HL-60 (cell line): Measurements from ENCODE around the gene PARP15.
"Not testable (repeated sequence)": the region's sequence is repeated elsewhere in the genome, so short reads cannot be mapped to it uniquely, and the experiment has no call there.

Experiments used
- DNase-seq, 2 experiments: peaks; one replicate each; pipeline ENCODE4 v3.0.0-alpha.2; 2010 to 2020; ENCODE audit warnings: low read depth in 1 of 2, low spot score in 1 of 2
- H3K27ac ChIP-seq: fragments of 250-450 bp; sonication (Bioruptor Pico); replicated peaks from 2 replicates; pipeline ENCODE4 v1.5.1; 2020; ENCODE audit warnings: mild to moderate bottlenecking, moderate library complexity
- H3K27me3 ChIP-seq: fragments of 250-450 bp; sonication (Bioruptor Pico); 2 replicates; pipeline ENCODE4 v1.5.1; 2021; ENCODE audit warnings: mild to moderate bottlenecking, moderate library complexity; ENCODE audit not compliant: insufficient read depth, poor library complexity, severe bottlenecking
- H3K4me3 ChIP-seq: replicated peaks from 2 replicates; pipeline ENCODE4 v1.5.1; 2011; ENCODE audit warnings: mild to moderate bottlenecking, control low read depth, low read length; ENCODE audit not compliant: insufficient read depth
- CTCF ChIP-seq: IDR thresholded peaks from one replicate; pipeline ENCODE4 v1.5.1; 2011; ENCODE audit warnings: low read length, control low read depth, inconsistent platforms; ENCODE audit not compliant: insufficient read depth
- GABPA ChIP-seq: IDR thresholded peaks from 2 replicates; pipeline ENCODE4 v1.6.1; 2012; ENCODE audit warnings: low read depth
- POLR2AphosphoS5 ChIP-seq: IDR thresholded peaks from 2 replicates; pipeline ENCODE4 v1.6.1; 2012; ENCODE audit warnings: low read depth
- SPI1 ChIP-seq: IDR thresholded peaks from 2 replicates; pipeline ENCODE4 v1.6.1; 2012; ENCODE audit warnings: low read depth, mild to moderate bottlenecking, borderline replicate concordance
- TF ChIP-seq, protein P1 (sequence below): IDR thresholded peaks from 2 replicates; pipeline ENCODE4 v1.6.1; 2012; ENCODE audit warnings: low read depth; ENCODE audit not compliant: insufficient replicate concordance

PARP15 gene

DNA sequence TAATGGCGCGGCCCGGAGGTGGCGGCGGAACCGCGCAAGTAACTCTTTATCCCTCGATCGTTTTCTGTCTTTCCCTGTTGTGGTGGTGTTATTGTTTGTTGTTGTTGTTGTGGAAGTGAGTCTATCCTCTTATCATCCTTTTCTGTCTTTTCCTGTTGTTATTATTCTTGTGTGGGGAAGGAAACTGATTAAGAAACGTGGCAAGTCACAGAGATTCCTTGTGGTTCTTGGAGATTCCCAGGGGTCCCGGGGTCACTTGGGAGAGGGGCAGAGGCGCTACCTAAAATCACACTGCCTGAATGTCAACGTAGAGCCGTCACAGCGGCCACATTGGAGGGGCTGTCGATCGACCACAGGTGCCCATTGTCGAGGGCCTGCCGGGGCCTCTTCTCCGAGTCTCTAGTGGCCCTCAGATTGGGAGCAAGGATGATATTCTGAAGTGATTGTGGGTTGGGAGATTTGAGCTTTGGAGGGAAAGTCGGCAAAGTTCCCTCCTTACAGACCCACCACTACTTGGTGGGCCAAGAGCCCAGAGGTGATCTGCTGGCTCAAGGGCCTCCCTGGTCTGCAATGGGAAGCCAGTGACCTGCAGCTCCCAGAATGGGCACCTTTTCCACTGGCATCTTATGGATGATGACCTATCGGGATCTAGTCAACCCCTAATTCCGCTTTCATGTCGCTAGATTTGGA lies 104.0 kb downstream of the PARP15 start:
- H3K4me3 ChIP-seq: peak overlapping the region; percentile 93
- no peak for DNase-seq
- TF ChIP-seq, protein P1, sequence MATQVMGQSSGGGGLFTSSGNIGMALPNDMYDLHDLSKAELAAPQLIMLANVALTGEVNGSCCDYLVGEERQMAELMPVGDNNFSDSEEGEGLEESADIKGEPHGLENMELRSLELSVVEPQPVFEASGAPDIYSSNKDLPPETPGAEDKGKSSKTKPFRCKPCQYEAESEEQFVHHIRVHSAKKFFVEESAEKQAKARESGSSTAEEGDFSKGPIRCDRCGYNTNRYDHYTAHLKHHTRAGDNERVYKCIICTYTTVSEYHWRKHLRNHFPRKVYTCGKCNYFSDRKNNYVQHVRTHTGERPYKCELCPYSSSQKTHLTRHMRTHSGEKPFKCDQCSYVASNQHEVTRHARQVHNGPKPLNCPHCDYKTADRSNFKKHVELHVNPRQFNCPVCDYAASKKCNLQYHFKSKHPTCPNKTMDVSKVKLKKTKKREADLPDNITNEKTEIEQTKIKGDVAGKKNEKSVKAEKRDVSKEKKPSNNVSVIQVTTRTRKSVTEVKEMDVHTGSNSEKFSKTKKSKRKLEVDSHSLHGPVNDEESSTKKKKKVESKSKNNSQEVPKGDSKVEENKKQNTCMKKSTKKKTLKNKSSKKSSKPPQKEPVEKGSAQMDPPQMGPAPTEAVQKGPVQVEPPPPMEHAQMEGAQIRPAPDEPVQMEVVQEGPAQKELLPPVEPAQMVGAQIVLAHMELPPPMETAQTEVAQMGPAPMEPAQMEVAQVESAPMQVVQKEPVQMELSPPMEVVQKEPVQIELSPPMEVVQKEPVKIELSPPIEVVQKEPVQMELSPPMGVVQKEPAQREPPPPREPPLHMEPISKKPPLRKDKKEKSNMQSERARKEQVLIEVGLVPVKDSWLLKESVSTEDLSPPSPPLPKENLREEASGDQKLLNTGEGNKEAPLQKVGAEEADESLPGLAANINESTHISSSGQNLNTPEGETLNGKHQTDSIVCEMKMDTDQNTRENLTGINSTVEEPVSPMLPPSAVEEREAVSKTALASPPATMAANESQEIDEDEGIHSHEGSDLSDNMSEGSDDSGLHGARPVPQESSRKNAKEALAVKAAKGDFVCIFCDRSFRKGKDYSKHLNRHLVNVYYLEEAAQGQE: no peak
- no peak for TF ChIP-seq SPI1
- TF ChIP-seq CTCF: no peak
- TF ChIP-seq GABPA: no peak
- TF ChIP-seq POLR2AphosphoS5: no peak
- no peak overlapping the region for H3K27ac ChIP-seq
- no peaks in the 10 kb centered on the region for H3K27me3 ChIP-seq

DNA sequence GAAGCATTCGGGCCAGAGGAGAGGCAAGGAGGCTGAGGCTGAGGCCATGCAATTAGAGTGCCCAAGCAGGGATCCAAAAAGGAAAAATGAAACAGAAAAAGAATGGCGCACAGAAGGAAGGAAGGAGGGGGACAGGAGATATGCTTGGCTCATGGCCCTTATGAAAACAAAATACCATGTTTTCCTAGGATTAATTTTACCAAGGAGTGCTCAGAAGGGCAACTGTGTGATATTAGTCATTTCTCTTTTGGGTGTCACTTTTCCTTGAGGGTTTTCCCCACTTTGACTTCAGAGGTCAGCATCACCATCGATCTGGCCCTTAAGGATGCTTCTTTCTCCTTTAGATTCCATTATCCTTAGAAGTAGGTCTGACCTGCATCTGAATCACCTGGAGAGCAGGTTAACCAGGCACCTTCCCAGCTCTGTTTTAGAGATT lies 104.5 kb downstream of the PARP15 start:
- DNase-seq: no peak
- Histone ChIP-seq H3K27me3 (no peaks in the 10 kb centered on the region), H3K27ac (no peak overlapping the region), H3K4me3 (no peak overlapping the region)
- TF ChIP-seq, protein P1: no peak
- TF ChIP-seq POLR2AphosphoS5 (no peak), SPI1 (no peak), GABPA (no peak), CTCF (no peak)

GRCh38 chr3:122682778-122683411 lies 105.4 kb downstream of the PARP15 start:
- not testable (repeated sequence) for H3K4me3 ChIP-seq, DNase-seq, H3K27me3 ChIP-seq, H3K27ac ChIP-seq

DNA sequence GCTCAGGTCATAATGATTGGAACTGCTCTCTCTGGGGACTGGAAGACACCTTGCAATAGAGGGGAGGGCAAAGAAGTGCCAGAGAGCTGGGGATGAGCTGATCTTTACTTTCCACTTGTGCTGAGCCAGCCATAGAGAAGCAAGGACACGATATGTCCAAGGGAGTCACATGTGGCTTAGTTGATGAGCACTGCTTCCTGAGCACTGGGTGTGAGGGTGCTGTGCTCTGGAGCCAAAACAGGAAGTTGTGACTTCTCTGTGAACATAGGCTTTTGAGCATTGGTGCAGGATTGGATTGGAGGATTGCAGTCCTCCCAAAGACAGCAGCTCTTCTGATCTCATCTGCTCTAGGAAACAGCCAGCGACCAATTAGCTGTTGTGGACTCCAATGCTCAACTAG lies 109.8 kb downstream of the PARP15 start:
- no peak for DNase-seq
- Histone ChIP-seq H3K27me3 (no peaks in the 10 kb centered on the region), H3K4me3 (no peak overlapping the region), H3K27ac (no peak overlapping the region)
- TF ChIP-seq, protein P1: no peak
- TF ChIP-seq CTCF (no peak), GABPA (no peak), POLR2AphosphoS5 (no peak), SPI1 (no peak)
